Esophagus squamous epithelium (tissue), 5 donors: Measurements from ENCODE around the gene PLIN5. TPM values are rescaled to one million over a fixed set of nuclear protein-coding genes. Genes with fewer than 3 reads are reported as not detected.

Experiments
- DNase-seq: peaks from one replicate; lab custom pipeline; 2025; lab: John Stamatoyannopoulos, UW
- H3K27ac ChIP-seq, 4 donors: fragments of 200-600 bp; sonication (generic); one replicate each; pipeline ENCODE4 v1.5.1; 2016 to 2019; ENCODE audit warnings: mild to moderate bottlenecking in 1 of 4
- H3K27me3 ChIP-seq, 4 donors: fragments of 200-600 bp; sonication (generic); 1 replicate in 3 of 4; 2 replicates in 1 of 4; pipeline versions ENCODE4 v1.5.1 to v1.6.0; 2017 to 2021; ENCODE audit warnings: antibody characterized with exemption in 1 of 4
- H3K36me3 ChIP-seq, 3 donors: fragments of 200-600 bp; sonication (generic); one replicate each; pipeline ENCODE4 v1.5.1; 2016 to 2019
- H3K4me1 ChIP-seq, 3 donors: fragments of 200-600 bp; sonication (generic); one replicate each; pipeline ENCODE4 v1.5.1; 2017 to 2019
- H3K4me3 ChIP-seq, 4 donors: fragments of 200-600 bp; sonication (generic); 1 replicate in 3 of 4; 2 replicates in 1 of 4; pipeline ENCODE4 v1.5.1; 2016 to 2019; ENCODE audit warnings: mild to moderate bottlenecking in 2 of 4, moderate library complexity in 1 of 4
- H3K9me3 ChIP-seq, 3 donors: fragments of 200-600 bp; sonication (generic); one replicate each; pipeline ENCODE4 v1.5.1; 2016 to 2019
- POLR2A ChIP-seq, 4 donors: fragments of 450-650 bp; IDR thresholded peaks; one replicate each; pipeline ENCODE4 v1.6.1; 2017; ENCODE audit warnings: antibody characterized with exemption in 4 of 4, mild to moderate bottlenecking in 4 of 4, moderate library complexity in 3 of 4
- WGBS, 2 donors: methylation state at CpG; one replicate each; pipeline ENCODE4 v1.1.5; 2018; 5-methylcytosine and 5-hydroxymethylcytosine counted together
- intact Hi-C: fragments of 100-400 bp; cut with DNase I; formaldehyde crosslinking; loops from one replicate; pipeline ENCODE4 v1.15.0; 2022
- total RNA-seq, 4 donors: library from RNA; depleted of rRNA; stranded (reverse); fragments of >200 nt; gene quantifications; one replicate each; pipeline ENCODE4 v1.1.0, GENCODE V29; 2016
- TF ChIP-seq, protein P1 (sequence below), 6 experiments: fragments of 450-650 bp in 4 of 6; fragments of 200-600 bp in 2 of 6; sonication (generic) in 2 of 6; IDR thresholded peaks; one replicate each; pipeline ENCODE4 v1.5.1; 2016 to 2019; ENCODE audit warnings: antibody characterized with exemption in 6 of 6, mild to moderate bottlenecking in 4 of 6, moderate library complexity in 4 of 6
- donor health status: DM: yes; HTN: yes; CAD: no.

PLIN5 gene
- total RNA-seq, 4 donors from 2014 or later: 1.9 to 12.9 (median 5.2) TPM

DNA sequence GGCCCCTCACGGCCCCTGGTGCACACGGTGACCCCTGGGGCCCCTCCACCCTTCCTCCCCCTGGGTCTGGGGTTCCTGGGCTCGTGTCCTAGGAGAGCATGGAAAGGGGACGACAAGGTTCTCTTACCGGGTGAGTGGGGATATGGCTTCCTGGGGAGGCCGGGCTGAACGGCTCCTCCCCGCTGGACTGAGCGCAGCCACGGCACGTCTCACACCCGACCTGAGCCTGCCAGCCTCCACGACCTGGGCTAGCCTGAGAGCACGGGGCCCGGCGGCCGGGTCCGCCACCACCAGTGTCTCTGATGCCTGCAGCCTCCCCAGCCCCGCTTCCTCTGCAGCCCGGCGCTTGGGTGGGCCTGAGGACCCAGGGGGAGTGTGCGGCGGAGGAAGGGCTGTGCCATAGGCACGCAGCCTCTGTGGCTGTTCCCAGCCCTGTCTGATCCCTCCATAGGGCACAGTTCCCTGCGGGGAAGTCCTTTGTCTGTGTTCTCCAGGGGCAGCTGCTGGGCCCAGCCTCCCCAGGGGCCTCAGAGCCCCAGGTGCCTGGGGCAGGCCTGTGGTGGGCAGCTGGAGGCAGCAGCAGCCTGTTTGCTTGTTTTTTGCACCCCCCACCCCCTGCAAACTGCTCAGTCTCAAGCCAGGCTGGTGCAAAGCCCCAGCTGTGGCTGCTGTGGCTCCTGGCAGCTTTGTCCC lies 31.7 kb downstream of the PLIN5 start:
- Histone ChIP-seq H3K4me3 (no peak overlapping the region), H3K27me3 (no peaks in the 10 kb centered on the region), H3K9me3 (no peaks in the 10 kb centered on the region), H3K36me3 (peaks cover 14 to 79% (median 45%) of the 10 kb centered on the region in 3 donors), H3K27ac (no peak overlapping the region), H3K4me1 (no peaks in the 10 kb centered on the region)
- TF ChIP-seq, protein P1, sequence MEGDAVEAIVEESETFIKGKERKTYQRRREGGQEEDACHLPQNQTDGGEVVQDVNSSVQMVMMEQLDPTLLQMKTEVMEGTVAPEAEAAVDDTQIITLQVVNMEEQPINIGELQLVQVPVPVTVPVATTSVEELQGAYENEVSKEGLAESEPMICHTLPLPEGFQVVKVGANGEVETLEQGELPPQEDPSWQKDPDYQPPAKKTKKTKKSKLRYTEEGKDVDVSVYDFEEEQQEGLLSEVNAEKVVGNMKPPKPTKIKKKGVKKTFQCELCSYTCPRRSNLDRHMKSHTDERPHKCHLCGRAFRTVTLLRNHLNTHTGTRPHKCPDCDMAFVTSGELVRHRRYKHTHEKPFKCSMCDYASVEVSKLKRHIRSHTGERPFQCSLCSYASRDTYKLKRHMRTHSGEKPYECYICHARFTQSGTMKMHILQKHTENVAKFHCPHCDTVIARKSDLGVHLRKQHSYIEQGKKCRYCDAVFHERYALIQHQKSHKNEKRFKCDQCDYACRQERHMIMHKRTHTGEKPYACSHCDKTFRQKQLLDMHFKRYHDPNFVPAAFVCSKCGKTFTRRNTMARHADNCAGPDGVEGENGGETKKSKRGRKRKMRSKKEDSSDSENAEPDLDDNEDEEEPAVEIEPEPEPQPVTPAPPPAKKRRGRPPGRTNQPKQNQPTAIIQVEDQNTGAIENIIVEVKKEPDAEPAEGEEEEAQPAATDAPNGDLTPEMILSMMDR (IDR thresholded peaks at IDR 0.05): no peak
- no peak for TF ChIP-seq POLR2A (IDR thresholded peaks at IDR 0.05)
- intact Hi-C loops: no loop called here
- 78% methylated on average over 5 of the region's 25 CpGs; no CpG with 5 or more reads in 1 of the 2 donors for WGBS, 2 donors
- no peak for DNase-seq

DNA sequence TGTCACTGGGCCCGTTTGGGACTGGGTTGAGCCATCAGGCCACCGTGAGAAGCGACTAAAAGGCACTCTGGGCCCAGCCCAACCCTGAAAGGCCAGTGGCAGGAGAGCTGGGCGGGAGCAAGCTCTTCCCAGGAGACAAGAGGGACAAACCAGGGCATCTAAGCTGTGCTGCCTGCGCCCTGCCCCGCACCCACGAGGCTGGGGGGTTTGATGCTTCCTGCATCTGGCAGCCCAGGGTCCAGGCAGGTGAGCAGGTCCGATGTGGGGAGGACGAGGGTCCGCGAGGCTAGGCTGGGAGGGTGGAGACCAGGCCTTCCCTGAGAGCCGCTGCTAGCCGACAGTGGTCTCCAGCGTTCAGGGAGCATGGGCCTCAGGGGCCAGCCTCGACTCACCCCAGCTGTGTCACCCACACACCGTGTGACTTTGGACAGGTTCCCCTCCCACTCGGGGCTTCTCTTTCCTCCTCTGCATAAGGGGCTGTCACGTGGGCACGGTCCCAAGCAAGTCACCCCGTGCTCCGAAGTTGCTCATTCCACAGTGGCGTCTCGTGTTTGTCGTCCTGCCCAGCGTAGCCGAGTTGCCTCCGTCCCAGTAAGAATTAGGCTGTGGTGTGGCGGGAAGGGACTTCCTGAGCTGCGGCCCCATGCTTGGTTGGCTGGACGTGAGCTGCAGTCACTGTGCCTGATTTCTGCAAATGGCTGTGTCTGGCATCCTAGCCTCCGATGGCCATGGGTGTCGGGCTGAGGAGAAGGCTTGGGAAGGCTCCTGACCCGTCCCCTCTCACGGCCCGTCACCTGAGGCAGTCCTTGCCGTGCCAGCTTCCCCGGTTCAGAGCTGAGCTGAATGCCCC lies 32.5 kb downstream of the PLIN5 start:
- DNase-seq: no peak
- TF ChIP-seq, protein P1 (IDR thresholded peaks at IDR 0.05): no peak
- no peak for TF ChIP-seq POLR2A (IDR thresholded peaks at IDR 0.05)
- Histone ChIP-seq H3K36me3 (peaks cover 19 to 86% (median 51%) of the 10 kb centered on the region in 3 donors), H3K4me3 (no peak overlapping the region), H3K27me3 (no peaks in the 10 kb centered on the region), H3K9me3 (no peaks in the 10 kb centered on the region), H3K27ac (no peak overlapping the region), H3K4me1 (no peaks in the 10 kb centered on the region)
- WGBS, 2 donors: 73% methylated on average over 20 of the region's 37 CpGs; no CpG with 5 or more reads in 1 of the 2 donors
- intact Hi-C loops: no loop called here

DNA sequence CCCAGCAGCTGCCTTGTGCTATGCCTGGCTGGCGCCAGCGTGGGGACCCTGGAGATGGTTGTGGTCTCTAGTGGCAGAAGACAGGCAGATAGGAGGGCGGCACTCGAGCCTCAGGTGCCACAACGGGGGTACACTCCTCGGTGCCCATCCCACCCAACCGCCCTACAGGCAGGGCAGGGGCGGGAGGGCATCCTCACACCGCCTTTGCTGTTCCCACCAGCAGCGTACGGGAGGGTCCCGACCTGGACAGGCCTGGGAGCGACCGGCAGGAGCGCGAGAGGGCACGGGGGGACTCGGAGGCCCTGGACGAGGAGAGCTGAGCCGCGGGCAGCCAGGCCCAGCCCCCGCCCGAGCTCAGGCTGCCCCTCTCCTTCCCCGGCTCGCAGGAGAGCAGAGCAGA lies 33.3 kb downstream of the PLIN5 start:
- Histone ChIP-seq H3K4me3 (no peak overlapping the region), H3K4me1 (no peaks in the 10 kb centered on the region), H3K27ac (no peak overlapping the region), H3K9me3 (no peaks in the 10 kb centered on the region), H3K36me3 (peaks cover 19 to 94% (median 51%) of the 10 kb centered on the region in 3 donors), H3K27me3 (no peaks in the 10 kb centered on the region)
- intact Hi-C loops: no loop called here
- TF ChIP-seq, protein P1 (IDR thresholded peaks at IDR 0.05): no peak
- no peak for TF ChIP-seq POLR2A (IDR thresholded peaks at IDR 0.05)
- no peak for DNase-seq
- 85 to 92% methylated on average over 2 to 9 of the region's 25 CpGs for WGBS, 2 donors

DNA sequence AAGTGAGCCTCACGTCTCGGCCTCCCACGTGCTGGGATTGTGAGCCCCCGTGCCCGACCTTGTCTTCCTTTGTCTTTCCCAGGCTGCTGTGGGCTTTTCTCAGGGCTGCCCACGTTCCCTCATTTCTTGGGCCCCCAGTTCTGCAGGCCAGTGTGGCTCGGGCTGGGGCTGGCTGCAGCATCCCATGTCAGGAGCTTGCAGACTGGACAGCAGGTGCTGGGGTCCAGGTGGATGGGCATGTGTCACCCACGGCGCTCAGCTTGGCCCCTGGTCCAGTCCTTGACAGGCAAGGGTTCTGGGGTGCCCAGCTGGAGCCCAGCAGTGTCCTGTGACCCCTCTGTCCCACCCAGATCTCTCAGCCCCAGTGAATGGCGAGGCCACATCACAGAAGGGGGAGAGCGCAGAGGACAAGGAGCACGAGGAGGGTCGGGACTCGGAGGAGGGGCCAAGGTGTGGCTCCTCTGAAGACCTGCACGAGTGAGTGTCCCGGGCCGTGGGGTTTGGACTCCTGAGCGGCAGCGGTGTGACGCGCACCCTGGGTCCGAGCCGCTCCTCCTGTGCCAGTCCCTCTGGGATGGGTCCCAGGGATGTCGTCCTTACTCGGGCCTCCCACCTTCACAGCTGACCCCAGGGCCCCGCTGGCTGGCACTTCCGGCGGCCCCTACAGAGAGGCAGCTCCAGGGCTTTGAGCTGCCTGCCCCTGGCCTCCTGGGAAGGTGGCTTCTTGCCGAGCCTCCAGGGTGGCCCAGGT lies 34.0 kb downstream of the PLIN5 start:
- no peak overlapping the region for H3K4me3 ChIP-seq
- H3K4me1 ChIP-seq: no peaks in the 10 kb centered on the region
- no peaks in the 10 kb centered on the region for H3K27me3 ChIP-seq
- H3K27ac ChIP-seq: no peak overlapping the region
- DNase-seq: no peak
- no peak for TF ChIP-seq POLR2A (IDR thresholded peaks at IDR 0.05)
- TF ChIP-seq, protein P1 (IDR thresholded peaks at IDR 0.05): no peak
- WGBS, 2 donors: 97% methylated on average over 5 of the region's 29 CpGs; no CpG with 5 or more reads in 1 of the 2 donors
- no peaks in the 10 kb centered on the region for H3K9me3 ChIP-seq
- intact Hi-C loops: no loop called here
- peaks cover 25 to 98% (median 51%) of the 10 kb centered on the region in 3 donors for H3K36me3 ChIP-seq
